Thymus (tissue), 11 donors: ENCODE data around the gene PJVK. TPM values are rescaled to one million over a fixed set of nuclear protein-coding genes. Genes with fewer than 3 reads are reported as not detected.
"Not testable (repeated sequence)": the region's sequence is repeated elsewhere in the genome, so short reads cannot be mapped to it uniquely, and the experiment has no call there.

ENCODE experiments used
- DNase-seq, 9 donors: peaks; one replicate each; pipeline ENCODE4 v3.0.0-alpha.2; 2013; ENCODE audit warnings: low spot score in 9 of 9, low read depth in 6 of 9, missing footprints in 1 of 9
- H3K27ac ChIP-seq, 2 donors: one replicate each; pipeline ENCODE4 v1.5.1; 2013; ENCODE audit warnings: control low read depth in 1 of 2, low read depth in 1 of 2, low read length in 1 of 2, mild to moderate bottlenecking in 1 of 2, moderate library complexity in 1 of 2
- H3K27me3 ChIP-seq, 2 donors: one replicate each; pipeline ENCODE4 v1.5.1; 2013; ENCODE audit warnings: low read length in 1 of 2; ENCODE audit not compliant: control insufficient read depth in 2 of 2, insufficient read depth in 1 of 2
- H3K36me3 ChIP-seq, 2 donors: one replicate each; pipeline ENCODE4 v1.5.1; 2013; ENCODE audit warnings: low read length in 1 of 2, mild to moderate bottlenecking in 1 of 2, moderate library complexity in 1 of 2; ENCODE audit not compliant: control insufficient read depth in 2 of 2, insufficient read depth in 2 of 2
- H3K4me1 ChIP-seq, 2 donors: one replicate each; pipeline ENCODE4 v1.5.1; 2013; ENCODE audit warnings: low read length in 2 of 2; ENCODE audit not compliant: control insufficient read depth in 2 of 2, insufficient read depth in 2 of 2
- H3K4me3 ChIP-seq, 2 donors: one replicate each; pipeline ENCODE4 v1.5.1; 2013; ENCODE audit warnings: low read length in 2 of 2, control low read depth in 1 of 2, mild to moderate bottlenecking in 1 of 2
- H3K9me3 ChIP-seq, 2 donors: one replicate each; pipeline ENCODE4 v1.5.1; 2013; ENCODE audit warnings: low read length in 1 of 2, mild to moderate bottlenecking in 1 of 2; ENCODE audit not compliant: control insufficient read depth in 2 of 2, insufficient read depth in 1 of 2
- WGBS: extraction: QIAGEN DNeasy Blood & Tissue Kit; methylation state at CpG from one replicate; pipeline ENCODE4 v1.1.7; 2013; 5-methylcytosine and 5-hydroxymethylcytosine counted together
- polyA plus RNA-seq: library from polyadenylated mRNA; stranded (reverse); fragments of 200-250 nt; gene quantifications from one replicate; pipeline ENCODE4 v1.2.3, GENCODE V29; 2013
- total RNA-seq: library from RNA; stranded (reverse); fragments of 120-200 nt; gene quantifications from one replicate; pipeline ENCODE4 v1.2.4, GENCODE V29; 2013
- donor health status: healthy.

PJVK gene
- total and polyA plus RNA-seq, 2 donors, result 1.6 to 13.6 TPM

DNA sequence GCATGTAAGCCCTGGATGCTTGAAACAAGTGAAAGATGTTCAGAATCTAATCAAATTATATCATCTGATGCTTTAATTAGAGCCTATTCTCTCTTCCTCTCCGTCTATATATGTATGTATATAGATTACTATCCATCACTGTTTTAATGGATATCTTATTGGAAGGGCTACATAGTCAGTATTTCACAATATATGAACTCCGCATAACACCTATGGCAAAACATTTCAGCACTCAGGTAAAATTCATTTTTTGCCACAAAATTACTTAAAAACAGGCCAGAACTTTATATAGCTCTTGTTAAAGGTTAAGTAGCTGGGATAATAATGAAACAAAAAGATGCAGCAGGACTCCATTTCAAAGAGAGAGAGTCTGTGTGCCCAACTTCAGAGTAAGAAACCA, 1.2 kb downstream of the PJVK start:
- H3K27me3 ChIP-seq, result no peaks in the 10 kb centered on the region
- DNase-seq, result no peak
- peaks cover 0 to 11% of the 10 kb centered on the region in 2 donors for H3K36me3 ChIP-seq
- no peaks in the 10 kb centered on the region for H3K9me3 ChIP-seq
- peaks cover 11 to 18% of the 10 kb centered on the region in 2 donors for H3K4me1 ChIP-seq
- no peak overlapping the region for H3K27ac ChIP-seq
- no peak overlapping the region for H3K4me3 ChIP-seq
- 99% methylated on average over 2 of the region's 2 CpGs for WGBS

DNA sequence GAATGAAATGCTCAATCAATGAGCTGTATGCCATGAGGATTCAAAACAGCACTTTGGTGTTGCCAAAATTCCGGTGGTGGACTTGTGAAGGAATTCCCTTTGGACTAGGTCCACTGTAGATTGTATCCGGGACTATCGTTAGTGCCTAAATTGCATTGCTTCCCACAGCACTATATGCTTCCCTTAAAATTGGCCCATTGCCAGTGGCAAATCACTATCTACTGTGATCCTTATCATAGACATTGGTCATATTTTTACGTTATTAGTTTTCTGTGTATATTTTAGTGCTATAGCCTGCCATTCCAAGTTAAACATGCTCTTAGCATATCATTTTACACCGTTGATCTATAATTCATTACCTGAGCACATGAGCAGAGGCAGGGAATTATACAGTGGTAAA, 1.7 kb downstream of the PJVK start:
- no peaks in the 10 kb centered on the region for H3K27me3 ChIP-seq
- H3K4me3 ChIP-seq, result no peak overlapping the region
- no peak overlapping the region for H3K27ac ChIP-seq
- peaks cover 11 to 18% of the 10 kb centered on the region in 2 donors for H3K4me1 ChIP-seq
- no peak for DNase-seq
- H3K36me3 ChIP-seq, result peaks cover 0 to 9% of the 10 kb centered on the region in 2 donors
- no peaks in the 10 kb centered on the region for H3K9me3 ChIP-seq
- WGBS, result 93% methylated on average over 5 of the region's 5 CpGs

GRCh38 chr2:178455947-178456346, 4.8 kb downstream of the PJVK start:
- Histone ChIP-seq H3K9me3 (no peaks in the 10 kb centered on the region), H3K27me3 (no peaks in the 10 kb centered on the region), H3K4me1 (peaks cover 0 to 5% of the 10 kb centered on the region in 2 donors), H3K27ac (no peak overlapping the region), H3K36me3 (no peaks in the 10 kb centered on the region), H3K4me3 (no peak overlapping the region)
- 96% methylated on average over 5 of the region's 5 CpGs for WGBS
- no peak for DNase-seq

DNA sequence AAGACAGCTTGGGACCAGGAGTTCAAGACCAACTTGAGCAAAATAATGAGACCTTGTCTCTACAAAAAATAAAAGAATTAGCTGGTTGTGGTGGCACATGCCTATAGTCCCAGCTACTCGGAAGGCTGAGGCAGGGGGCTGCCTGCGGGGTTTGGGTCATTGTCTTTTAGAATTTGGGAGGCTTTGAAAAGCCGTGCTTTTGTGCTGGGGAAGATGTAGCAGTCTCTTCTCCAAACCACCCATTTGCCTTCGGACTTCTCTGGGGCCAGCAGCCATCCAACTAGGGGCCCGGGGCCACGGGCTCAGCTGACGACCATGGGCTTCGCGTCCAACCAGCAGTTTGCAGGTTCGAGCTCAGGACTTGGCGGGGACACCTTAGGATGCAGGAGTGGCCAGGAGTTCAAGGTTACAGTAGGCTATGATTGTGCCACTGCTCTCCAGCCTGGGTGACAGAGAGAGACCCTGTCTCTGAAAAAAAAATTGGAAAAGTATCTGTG, 6.3 kb downstream of the PJVK start:
- Histone ChIP-seq H3K9me3 (no peaks in the 10 kb centered on the region), H3K36me3 (no peaks in the 10 kb centered on the region), H3K4me1 (no peaks in the 10 kb centered on the region), H3K27me3 (no peaks in the 10 kb centered on the region), H3K4me3 (no peak overlapping the region), H3K27ac (no peak overlapping the region)
- WGBS, result 97% methylated on average over 11 of the region's 11 CpGs
- DNase-seq, result no peak

GRCh38 chr2:178469219-178469849, 18.2 kb downstream of the PJVK start:
- no peak for DNase-seq
- Histone ChIP-seq H3K27ac (no peak overlapping the region), H3K36me3 (peaks cover 0 to 4% of the 10 kb centered on the region in 2 donors), H3K9me3 (no peaks in the 10 kb centered on the region), H3K4me3 (no peak overlapping the region), H3K4me1 (no peaks in the 10 kb centered on the region), H3K27me3 (no peaks in the 10 kb centered on the region)
- WGBS, result 98% methylated on average over 7 of the region's 7 CpGs

GRCh38 chr2:178471313-178471712, 20.1 kb downstream of the PJVK start:
- H3K27me3 ChIP-seq, H3K4me1 ChIP-seq, H3K36me3 ChIP-seq, H3K4me3 ChIP-seq, H3K9me3 ChIP-seq, DNase-seq, H3K27ac ChIP-seq: not testable (repeated sequence)
- over 99% methylated on average over 5 of the region's 5 CpGs for WGBS

DNA sequence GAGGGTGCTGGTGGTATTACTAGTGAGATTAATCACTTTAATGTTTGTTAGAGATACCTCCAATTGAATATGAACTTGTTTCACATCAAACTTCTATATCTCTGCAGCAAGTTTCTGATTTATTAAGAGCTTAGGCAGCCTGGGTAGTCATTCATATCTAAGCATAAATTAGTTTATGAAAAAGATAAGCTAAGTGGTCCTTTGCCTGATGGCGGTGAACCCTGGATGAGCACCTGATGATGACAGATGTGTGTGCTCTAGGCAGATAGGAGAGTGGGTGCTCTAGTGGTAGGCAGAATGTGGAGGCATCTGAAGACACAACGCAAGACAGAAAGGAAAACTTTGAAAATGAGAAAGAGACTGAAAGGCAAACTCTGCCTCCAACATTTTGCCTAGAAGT, 22.2 kb downstream of the PJVK start:
- Histone ChIP-seq H3K27me3 (no peaks in the 10 kb centered on the region), H3K36me3 (no peaks in the 10 kb centered on the region), H3K27ac (no peak overlapping the region), H3K9me3 (no peaks in the 10 kb centered on the region), H3K4me1 (no peaks in the 10 kb centered on the region), H3K4me3 (no peak overlapping the region)
- 96% methylated on average over 2 of the region's 2 CpGs for WGBS
- DNase-seq, result no peak

DNA sequence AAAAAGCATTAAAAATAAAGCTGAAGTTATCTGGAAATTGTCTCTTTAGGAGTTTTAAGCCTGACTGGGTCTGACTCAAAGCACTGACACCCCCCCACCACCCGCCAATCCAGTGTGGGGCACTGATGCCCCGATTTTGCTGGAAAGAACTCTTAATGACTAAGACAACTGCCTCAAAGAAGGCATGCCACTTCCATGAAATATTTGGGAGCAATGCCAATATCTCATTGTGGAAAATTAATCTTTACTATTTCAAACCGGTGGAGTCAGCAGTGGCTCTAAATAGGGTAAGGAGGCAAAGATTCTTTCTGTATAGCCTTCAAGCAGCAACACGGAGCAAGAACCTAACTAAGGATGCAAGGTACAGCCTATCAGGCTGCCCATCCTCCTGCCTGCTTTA, 22.8 kb downstream of the PJVK start:
- Histone ChIP-seq H3K4me3 (no peak overlapping the region), H3K9me3 (no peaks in the 10 kb centered on the region), H3K27me3 (no peaks in the 10 kb centered on the region), H3K4me1 (no peaks in the 10 kb centered on the region), H3K27ac (no peak overlapping the region), H3K36me3 (no peaks in the 10 kb centered on the region)
- WGBS, result 93% methylated on average over 4 of the region's 4 CpGs
- DNase-seq, result no peak

- Histone ChIP-seq H3K4me1 (peaks cover 2% of the 10 kb centered on the region in 2 donors), H3K4me3 (no peak overlapping the region), H3K27ac (no peak overlapping the region), H3K27me3 (no peaks in the 10 kb centered on the region), H3K36me3 (no peaks in the 10 kb centered on the region), H3K9me3 (no peaks in the 10 kb centered on the region)
- DNase-seq, result no peak
- 98% methylated on average over 5 of the region's 5 CpGs for WGBS
Observed at GRCh38 chr2:178474560-178474959, 23.4 kb downstream of the PJVK start.
